Measurements from ENCODE around the gene KIF7.

- no peak for TF ChIP-seq NFYB (IDR thresholded peaks at IDR 0.05; ENCODE audit: insufficient read depth, low read depth, low read length)
- no peak for TF ChIP-seq BHLHE40 (IDR thresholded peaks at IDR 0.05; ENCODE audit: borderline replicate concordance in 1 of 2, low read depth in 2 of 2, low read length in 1 of 2)
- TF ChIP-seq CTCF (IDR thresholded peaks at IDR 0.05 in 2 of 3, conservative IDR thresholded peaks at IDR 0.05 in 1 of 3; ENCODE audit: control insufficient read depth in 2 of 3, extremely low read depth in 1 of 3, insufficient read depth in 1 of 3, low read depth in 3 of 3, low read length in 3 of 3): no peak
- TF ChIP-seq FOXM1 (IDR thresholded peaks at IDR 0.05; ENCODE audit: low read depth, low read length): no peak
- TF ChIP-seq ZNF217 (IDR thresholded peaks at IDR 0.05): no peak
- no peak for TF ChIP-seq HDAC6 (IDR thresholded peaks at IDR 0.05; ENCODE audit: unreplicated experiment)
- TF ChIP-seq SRF (IDR thresholded peaks at IDR 0.05; ENCODE audit: low read depth in 2 of 2, low read length in 2 of 2): no peak
- TF ChIP-seq POLR2A (IDR thresholded peaks at IDR 0.05; ENCODE audit: low read depth, low read length): no peak
Observed at GRCh38 chr15:89680282-89680873, 25.1 kb upstream of the KIF7 start.

Data from GM12878 (cell line).